Loucy (cell line): ENCODE results near the gene FGB.

Source experiments
- CTCF ChIP-seq: fragments of 200-600 bp; sonication (generic); conservative IDR thresholded peaks from 2 replicates; pipeline ENCODE4 v1.5.1; 2014; ENCODE audit warnings: mild to moderate bottlenecking, antibody characterized with exemption, low read length
- EZH2phosphoT487 ChIP-seq: fragments of 200-600 bp; IDR thresholded peaks from 2 replicates; pipeline ENCODE4 v1.6.1; 2018; ENCODE audit warnings: antibody characterized with exemption, mild to moderate bottlenecking, moderate library complexity, borderline replicate concordance

- TF ChIP-seq CTCF (no peak), EZH2phosphoT487 (no peak)
These were observed 41.2 kb upstream of the FGB start for GRCh38 chr4:154521607-154522006.
